Spinal cord (tissue), 10 donors: ENCODE data around the gene ZSCAN23. TPM values are rescaled to one million over a fixed set of nuclear protein-coding genes. Genes with fewer than 3 reads are reported as not detected.
"Not testable (repeated sequence)": the region's sequence is repeated elsewhere in the genome, so short reads cannot be mapped to it uniquely, and the experiment has no call there.

ENCODE experiments used
- DNase-seq, 6 donors: peaks; one replicate each; pipeline versions ENCODE4 v3.0.0 to v3.0.0-alpha.2; 2013 to 2015; ENCODE audit warnings: low spot score in 6 of 6, low read depth in 4 of 6
- H3K27ac ChIP-seq: one replicate; pipeline ENCODE4 v1.5.1; 2013; ENCODE audit warnings: low read depth, low read length, control low read depth
- H3K27me3 ChIP-seq: one replicate; pipeline ENCODE4 v1.6.1; 2013; ENCODE audit warnings: low read length; ENCODE audit not compliant: control insufficient read depth, insufficient read depth
- H3K36me3 ChIP-seq: one replicate; pipeline ENCODE4 v1.6.1; 2013; ENCODE audit warnings: low read length; ENCODE audit not compliant: control insufficient read depth, insufficient read depth
- H3K4me1 ChIP-seq: one replicate; pipeline ENCODE4 v1.6.1; 2013; ENCODE audit warnings: low read length; ENCODE audit not compliant: control insufficient read depth, insufficient read depth
- H3K4me3 ChIP-seq: one replicate; pipeline ENCODE4 v1.5.1; 2013; ENCODE audit warnings: low read depth, low read length, control low read depth
- H3K9me3 ChIP-seq: one replicate; pipeline ENCODE4 v1.6.1; 2013; ENCODE audit warnings: low read length; ENCODE audit not compliant: control insufficient read depth, insufficient read depth
- WGBS: methylation state at CpG from one replicate; pipeline ENCODE4 v1.1.5; 2013; ENCODE audit warnings: missing lambda C conversion rate; ENCODE audit not compliant: insufficient coverage; 5-methylcytosine and 5-hydroxymethylcytosine counted together
- polyA plus RNA-seq, 2 donors: library from polyadenylated mRNA; unstranded; fragments of 120-200 nt; gene quantifications; one replicate each; pipeline ENCODE4 v1.2.1, GENCODE V29; 2013; ENCODE audit not compliant: insufficient read length in 2 of 2
- total RNA-seq, 2 donors: library from RNA; depleted of rRNA in 1 of 2; stranded (reverse); fragments of 120-200 nt in 1 of 2; fragments of >200 nt in 1 of 2; gene quantifications; one replicate each; pipeline versions ENCODE4 v1.2.3 to v1.2.4, GENCODE V29; 2013 to 2014
- donor health status: healthy.

Gene ZSCAN23
- total and polyA plus RNA-seq, 4 donors = 5.5 to 9.9 (median 8.1) TPM

GRCh38 chr6:28446818-28447511 lies 3.7 kb upstream of the ZSCAN23 start:
- Histone ChIP-seq H3K27me3 (no peaks in the 10 kb centered on the region), H3K4me1 (peaks cover under 1% of the 10 kb centered on the region), H3K4me3 (peak overlapping the region; percentile 63), H3K36me3 (no peaks in the 10 kb centered on the region), H3K27ac (no peak overlapping the region), H3K9me3 (no peaks in the 10 kb centered on the region)
- DNase-seq = peak in 2 of 6 donors; percentile 61 to 78
- WGBS = 0% methylated on average over 33 of the region's 36 CpGs

DNA sequence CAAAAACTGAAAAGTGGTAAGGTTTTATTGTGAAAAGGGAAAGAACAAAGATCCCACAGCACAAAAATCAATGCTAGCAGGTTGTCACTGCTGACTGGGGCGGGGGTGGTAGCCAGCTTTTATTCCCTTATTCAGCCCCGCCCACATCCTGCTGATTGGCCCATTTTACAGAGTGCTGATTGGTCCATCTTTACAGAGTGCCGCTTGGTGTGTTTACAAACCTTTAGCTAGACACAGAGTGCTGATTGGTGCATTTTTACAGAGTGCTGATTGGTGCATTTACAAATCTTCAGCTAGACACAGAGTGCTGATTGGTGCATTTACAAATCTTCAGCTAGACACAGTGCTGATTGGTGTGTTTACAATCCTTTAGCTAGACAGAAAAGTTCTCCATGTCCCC lies 1.5 kb upstream of the ZSCAN23 start:
- H3K4me1 ChIP-seq, H3K9me3 ChIP-seq, H3K27ac ChIP-seq, H3K4me3 ChIP-seq, DNase-seq, H3K27me3 ChIP-seq, H3K36me3 ChIP-seq: not testable (repeated sequence)
- no CpG with 5 or more reads among the region's 3 CpGs for WGBS

DNA sequence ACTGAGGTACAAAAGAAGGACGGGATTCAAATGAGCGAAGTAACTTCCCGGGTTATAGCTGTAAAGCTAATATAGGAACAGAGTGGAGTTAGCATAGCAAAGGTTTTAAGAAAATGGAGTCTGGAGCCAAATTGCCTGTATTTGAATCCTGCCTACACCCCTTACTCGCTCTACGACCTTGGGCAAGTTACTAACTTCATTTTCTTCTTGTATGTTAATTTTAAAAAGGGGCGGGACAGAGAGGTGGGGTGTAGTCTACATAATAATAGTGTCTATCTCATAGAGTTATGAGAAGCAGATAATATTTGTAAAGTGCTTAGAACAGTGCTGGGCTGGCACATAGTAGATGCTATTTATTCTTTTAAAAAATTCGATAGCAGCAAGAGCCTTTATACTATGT lies 705 bp downstream of the ZSCAN23 start:
- peaks cover 2% of the 10 kb centered on the region for H3K36me3 ChIP-seq
- H3K27ac ChIP-seq = peak overlapping the region; percentile 72
- WGBS = no CpG with 5 or more reads among the region's 7 CpGs
- no peaks in the 10 kb centered on the region for H3K9me3 ChIP-seq
- no peaks in the 10 kb centered on the region for H3K27me3 ChIP-seq
- DNase-seq = peak in 1 of 6 donors; percentile 55
- peak overlapping the region; percentile 72 for H3K4me3 ChIP-seq
- peaks cover 4% of the 10 kb centered on the region for H3K4me1 ChIP-seq

DNA sequence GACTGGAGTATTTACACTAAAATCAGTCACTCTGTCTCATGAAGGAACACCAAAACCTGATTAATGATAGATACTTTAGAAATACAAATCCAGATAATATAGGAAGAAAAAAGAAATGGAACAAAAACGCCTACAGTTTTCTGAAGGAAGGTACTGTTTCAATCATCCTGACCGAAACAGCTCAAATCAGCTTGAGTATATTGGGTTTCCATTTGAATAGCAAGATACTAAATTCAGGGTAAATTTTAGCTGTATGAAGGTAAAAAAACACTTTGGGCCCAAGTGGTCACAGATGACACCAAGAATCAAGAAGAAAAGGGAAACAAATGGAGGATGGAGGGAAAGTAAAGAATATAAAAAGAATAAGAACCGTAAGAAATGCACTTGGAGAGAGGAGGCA lies 6.9 kb downstream of the ZSCAN23 start:
- Histone ChIP-seq H3K9me3 (no peaks in the 10 kb centered on the region), H3K36me3 (peaks cover 14% of the 10 kb centered on the region), H3K27ac (no peak overlapping the region), H3K4me3 (no peak overlapping the region), H3K27me3 (no peaks in the 10 kb centered on the region), H3K4me1 (no peaks in the 10 kb centered on the region)
- no peak for DNase-seq
- WGBS = 100% methylated on average over 3 of the region's 3 CpGs

DNA sequence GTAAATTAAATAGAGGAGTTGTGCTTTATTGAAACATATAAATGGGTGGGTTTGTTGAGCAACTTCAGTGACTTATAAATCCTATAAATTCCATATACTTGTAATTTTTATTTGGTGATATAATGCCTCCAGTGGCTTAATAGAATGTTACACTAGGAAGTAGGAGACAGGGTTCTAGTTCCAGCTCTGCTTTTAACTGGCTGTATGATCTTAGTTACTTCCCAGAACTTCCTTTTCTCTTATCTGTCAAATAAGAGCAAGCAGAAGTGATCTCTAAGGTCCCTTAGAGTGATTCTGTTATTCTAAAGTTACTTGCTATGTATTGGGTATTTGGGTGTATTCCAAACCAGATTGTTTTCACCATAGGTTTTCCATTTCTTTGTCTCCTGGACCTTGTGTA lies 10.2 kb downstream of the ZSCAN23 start:
- Histone ChIP-seq H3K36me3 (peaks cover 18% of the 10 kb centered on the region), H3K4me3 (no peak overlapping the region), H3K9me3 (no peaks in the 10 kb centered on the region), H3K27me3 (no peaks in the 10 kb centered on the region), H3K4me1 (no peaks in the 10 kb centered on the region), H3K27ac (no peak overlapping the region)
- no peak for DNase-seq

DNA sequence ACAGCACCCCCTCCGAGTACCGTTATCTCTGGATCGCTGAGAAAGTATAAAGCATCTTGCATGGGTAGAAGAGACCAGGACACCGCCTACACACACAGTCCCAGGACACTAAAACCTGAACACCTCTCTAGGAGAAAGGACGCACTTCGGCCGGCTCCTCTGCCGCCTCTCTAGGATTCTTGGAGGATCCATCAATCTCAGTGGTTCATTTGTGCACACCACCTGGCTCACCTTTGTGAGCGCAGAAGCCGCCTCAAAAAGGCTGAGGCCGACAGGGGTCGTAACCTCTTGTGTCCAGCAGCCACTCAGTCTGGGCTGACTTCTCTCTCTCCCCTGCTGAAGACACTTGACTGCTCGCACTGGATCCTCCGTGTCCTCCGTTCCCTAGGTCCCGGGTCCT lies 13.5 kb downstream of the ZSCAN23 start:
- WGBS = 76% methylated on average over 14 of the region's 16 CpGs
- H3K4me1 ChIP-seq = no peaks in the 10 kb centered on the region
- no peak for DNase-seq
- no peaks in the 10 kb centered on the region for H3K27me3 ChIP-seq
- H3K27ac ChIP-seq = no peak overlapping the region
- H3K9me3 ChIP-seq = peaks cover 2% of the 10 kb centered on the region
- no peak overlapping the region for H3K4me3 ChIP-seq
- H3K36me3 ChIP-seq = peaks cover 11% of the 10 kb centered on the region

- H3K4me1 ChIP-seq = no peaks in the 10 kb centered on the region
- H3K9me3 ChIP-seq = peaks cover 2% of the 10 kb centered on the region
- no peaks in the 10 kb centered on the region for H3K27me3 ChIP-seq
- WGBS = no CpG with 5 or more reads among the region's 4 CpGs
- no peak overlapping the region for H3K27ac ChIP-seq
- no peak for DNase-seq
- H3K4me3 ChIP-seq = no peak overlapping the region
- peaks cover 9% of the 10 kb centered on the region for H3K36me3 ChIP-seq
Observed at GRCh38 chr6:28425944-28426541, 17.2 kb downstream of the ZSCAN23 start.

DNA sequence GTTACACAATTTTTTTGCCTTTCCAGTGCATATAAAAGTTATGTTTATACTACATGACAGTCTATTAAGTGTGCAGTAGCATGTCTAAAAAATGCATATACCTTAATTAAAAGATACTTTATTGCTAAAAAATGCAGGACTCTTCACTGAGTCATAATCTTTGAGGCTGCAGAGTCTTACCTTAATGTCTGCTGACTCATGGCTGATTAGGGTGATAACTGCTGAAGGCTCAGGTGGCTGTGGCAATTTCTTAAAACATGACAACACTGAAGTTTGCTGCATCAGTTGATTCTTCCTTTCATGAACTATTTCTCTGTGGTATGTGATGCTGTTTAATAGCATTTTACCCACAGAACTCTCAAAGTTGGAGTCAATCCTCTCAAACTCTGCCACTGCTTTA lies 19.1 kb downstream of the ZSCAN23 start:
- Histone ChIP-seq H3K36me3 (peaks cover 3% of the 10 kb centered on the region), H3K4me1 (no peaks in the 10 kb centered on the region), H3K27me3 (no peaks in the 10 kb centered on the region), H3K27ac (no peak overlapping the region), H3K4me3 (no peak overlapping the region), H3K9me3 (peaks cover 2% of the 10 kb centered on the region)
- DNase-seq = no peak

GRCh38 chr6:28423546-28423945 lies 19.7 kb downstream of the ZSCAN23 start:
- no peak for DNase-seq
- H3K36me3 ChIP-seq = peaks cover 3% of the 10 kb centered on the region
- H3K9me3 ChIP-seq = peaks cover 2% of the 10 kb centered on the region
- H3K4me1 ChIP-seq = no peaks in the 10 kb centered on the region
- no CpG with 5 or more reads among the region's 1 CpG for WGBS
- H3K4me3 ChIP-seq = no peak overlapping the region
- H3K27me3 ChIP-seq = no peaks in the 10 kb centered on the region
- H3K27ac ChIP-seq = no peak overlapping the region

GRCh38 chr6:28413681-28414080 lies 29.6 kb downstream of the ZSCAN23 start:
- no peak for DNase-seq
- Histone ChIP-seq H3K27me3 (no peaks in the 10 kb centered on the region), H3K36me3 (no peaks in the 10 kb centered on the region), H3K9me3 (no peaks in the 10 kb centered on the region), H3K4me3 (no peak overlapping the region), H3K27ac (no peak overlapping the region), H3K4me1 (no peaks in the 10 kb centered on the region)
